Activated CD8-positive, alpha-beta T cell treated with anti-CD3 and anti-CD28 coated beads for 36 hours (primary cell): ENCODE measurements around the gene CSF1. TPM values are rescaled to one million over a fixed set of nuclear protein-coding genes. Genes with fewer than 3 reads are reported as not detected.

ENCODE experiments used
- ATAC-seq: fragments of 200-7000 bp; cut with Tn5 transposase; one replicate; pipeline ENCODE4 v1.10.0; 2021; ENCODE audit warnings: mild to moderate bottlenecking, moderate library complexity
- CTCF ChIA-PET: fragments of 350-600 bp; sonication (Branson Sonifier 250); formaldehyde crosslinking; loops from one replicate; lab custom pipeline; 2021; ENCODE audit warnings: antibody characterized with exemption; lab: Charles Lee
- POLR2A ChIA-PET: fragments of 350-600 bp; sonication (Branson Sonifier 250); formaldehyde crosslinking; loops from one replicate; lab custom pipeline; 2021; ENCODE audit warnings: antibody characterized with exemption; lab: Charles Lee
- DNase-seq: peaks from one replicate; pipeline ENCODE4 v3.0.0-alpha.2; 2020
- H3K27ac Mint-ChIP-seq: one replicate; pipeline ENCODE4 v1.8.0; 2021; ENCODE audit warnings: mild to moderate bottlenecking, mixed read lengths
- H3K27me3 Mint-ChIP-seq: one replicate; pipeline ENCODE4 v1.8.0; 2021; ENCODE audit warnings: mixed read lengths
- H3K36me3 Mint-ChIP-seq: one replicate; pipeline ENCODE4 v1.8.0; 2021; ENCODE audit warnings: low read depth, mixed read lengths
- H3K4me1 Mint-ChIP-seq: one replicate; pipeline ENCODE4 v1.8.0; 2021; ENCODE audit warnings: low read depth, mixed read lengths
- H3K4me3 Mint-ChIP-seq: one replicate; pipeline ENCODE4 v1.8.0; 2021; ENCODE audit warnings: mild to moderate bottlenecking, moderate library complexity, mixed read lengths
- H3K9me3 Mint-ChIP-seq: one replicate; pipeline ENCODE4 v1.8.0; 2021; ENCODE audit warnings: mixed read lengths
- intact Hi-C: fragments of 100-400 bp; cut with micrococcal nuclease; formaldehyde crosslinking; loops from one replicate; pipeline ENCODE4 v1.10.0; 2022
- total RNA-seq, 2 experiments: library from RNA; stranded (reverse); gene quantifications; one replicate each; pipeline ENCODE4 v1.2.3, GENCODE V29; 2021
- TF ChIP-seq, protein P1 (sequence below): fragments of 200-600 bp; IDR thresholded peaks from one replicate; pipeline ENCODE4 v1.8.0; 2022; ENCODE audit warnings: antibody characterized with exemption, mild to moderate bottlenecking

CSF1 gene
- total RNA-seq, 2 experiments from 2014 or later, result 28.3 to 33.3 TPM

DNA sequence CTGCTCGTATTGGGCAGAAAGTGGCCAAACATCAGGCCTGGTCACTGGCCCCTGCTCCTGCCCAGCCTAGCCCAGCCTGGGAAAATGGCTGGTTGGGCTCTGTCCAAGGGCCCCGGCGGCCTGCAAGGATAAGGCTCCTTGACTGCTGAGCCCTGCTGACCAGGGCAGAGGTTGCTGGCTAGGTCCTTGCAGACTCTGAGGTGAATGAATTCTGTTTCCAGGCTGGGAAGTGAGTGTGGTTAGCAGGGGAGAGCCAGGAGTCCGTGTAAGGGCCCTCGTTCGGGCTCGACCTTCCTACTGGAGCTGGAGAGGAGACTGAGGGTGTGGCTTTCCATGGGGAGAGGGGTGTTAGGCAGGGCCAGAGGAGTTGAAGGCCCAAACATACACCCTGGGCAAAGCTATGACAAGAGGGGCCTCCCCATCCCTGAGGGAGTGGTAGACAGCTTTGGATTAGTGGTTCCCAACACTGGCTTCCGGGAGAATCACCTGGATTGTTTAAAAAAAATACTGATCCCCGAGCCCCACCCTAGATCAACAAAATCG lies 20.6 kb downstream of the CSF1 start:
- DNase-seq (no peak), ATAC-seq (no peak)
- H3K36me3 Mint-ChIP-seq, result peaks cover 20% of the 10 kb centered on the region
- H3K4me1 Mint-ChIP-seq, result peaks cover 7% of the 10 kb centered on the region
- TF ChIP-seq, protein P1, sequence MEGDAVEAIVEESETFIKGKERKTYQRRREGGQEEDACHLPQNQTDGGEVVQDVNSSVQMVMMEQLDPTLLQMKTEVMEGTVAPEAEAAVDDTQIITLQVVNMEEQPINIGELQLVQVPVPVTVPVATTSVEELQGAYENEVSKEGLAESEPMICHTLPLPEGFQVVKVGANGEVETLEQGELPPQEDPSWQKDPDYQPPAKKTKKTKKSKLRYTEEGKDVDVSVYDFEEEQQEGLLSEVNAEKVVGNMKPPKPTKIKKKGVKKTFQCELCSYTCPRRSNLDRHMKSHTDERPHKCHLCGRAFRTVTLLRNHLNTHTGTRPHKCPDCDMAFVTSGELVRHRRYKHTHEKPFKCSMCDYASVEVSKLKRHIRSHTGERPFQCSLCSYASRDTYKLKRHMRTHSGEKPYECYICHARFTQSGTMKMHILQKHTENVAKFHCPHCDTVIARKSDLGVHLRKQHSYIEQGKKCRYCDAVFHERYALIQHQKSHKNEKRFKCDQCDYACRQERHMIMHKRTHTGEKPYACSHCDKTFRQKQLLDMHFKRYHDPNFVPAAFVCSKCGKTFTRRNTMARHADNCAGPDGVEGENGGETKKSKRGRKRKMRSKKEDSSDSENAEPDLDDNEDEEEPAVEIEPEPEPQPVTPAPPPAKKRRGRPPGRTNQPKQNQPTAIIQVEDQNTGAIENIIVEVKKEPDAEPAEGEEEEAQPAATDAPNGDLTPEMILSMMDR, result no peak
- H3K9me3 Mint-ChIP-seq, result peaks cover 6% of the 10 kb centered on the region
- no peak overlapping the region for H3K4me3 Mint-ChIP-seq
- ChIA-PET POLR2A (interaction anchor here (1.2 to 1.4 kb wide), 2 partner anchors 12 to 53 kb away, joined by 4 to 5 read pairs; partner anchors contain the start of gene AHCYL1), CTCF (interaction anchor here (2.9 kb wide), 1 partner anchor 11 kb away, joined by 7 read pairs; no protein-coding TSS in a partner anchor)
- no peak overlapping the region for H3K27ac Mint-ChIP-seq
- intact Hi-C loops, result no loop called here
- H3K27me3 Mint-ChIP-seq, result no peaks in the 10 kb centered on the region

DNA sequence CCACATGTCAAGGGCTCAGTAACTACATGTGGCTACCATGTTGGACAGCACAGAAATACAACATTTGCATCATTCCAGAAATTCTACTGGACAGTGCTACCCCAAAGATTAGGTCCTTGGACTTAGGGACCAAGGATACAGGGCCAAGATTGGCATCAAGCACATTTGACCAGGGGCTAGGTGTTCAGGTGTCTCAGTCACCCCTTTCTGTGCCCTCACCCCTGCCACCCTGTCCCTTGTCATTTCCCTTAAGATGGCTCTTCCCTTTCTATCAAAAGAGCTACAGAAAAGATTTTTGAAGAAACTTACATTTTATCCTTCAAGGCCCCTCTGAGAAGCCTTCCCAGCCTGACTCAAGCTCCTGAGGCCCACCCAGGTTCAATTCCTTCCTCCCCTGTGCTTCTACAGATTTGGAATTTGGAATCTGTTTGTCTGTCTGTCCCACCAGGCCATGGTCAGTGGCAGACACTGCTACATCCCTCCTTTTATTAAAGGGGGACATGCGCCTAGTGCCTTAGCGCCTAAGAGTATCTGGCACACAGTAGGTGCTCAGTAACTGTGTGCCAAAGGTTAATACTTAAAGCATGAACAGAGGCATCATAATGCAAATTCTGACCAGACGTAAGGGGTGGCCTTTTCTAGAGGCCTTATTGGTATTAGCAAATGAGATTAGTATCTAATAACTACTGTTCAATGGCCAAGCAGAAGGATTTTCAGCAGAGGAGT lies 21.4 kb downstream of the CSF1 start:
- H3K27ac Mint-ChIP-seq, result no peak overlapping the region
- ChIA-PET POLR2A (interaction anchor here (1.4 kb wide), 1 partner anchor 13 kb away, joined by 5 read pairs; no protein-coding TSS in a partner anchor), CTCF (interaction anchor here (2.9 kb wide), 1 partner anchor 12 kb away, joined by 7 read pairs; no protein-coding TSS in a partner anchor)
- no peak for DNase-seq
- peaks cover 7% of the 10 kb centered on the region for H3K4me1 Mint-ChIP-seq
- peaks cover 9% of the 10 kb centered on the region for H3K9me3 Mint-ChIP-seq
- H3K4me3 Mint-ChIP-seq, result no peak overlapping the region
- peaks cover 17% of the 10 kb centered on the region for H3K36me3 Mint-ChIP-seq
- ATAC-seq, result no peak
- no peaks in the 10 kb centered on the region for H3K27me3 Mint-ChIP-seq
- TF ChIP-seq, protein P1, result no peak
- intact Hi-C loops, result no loop called here

DNA sequence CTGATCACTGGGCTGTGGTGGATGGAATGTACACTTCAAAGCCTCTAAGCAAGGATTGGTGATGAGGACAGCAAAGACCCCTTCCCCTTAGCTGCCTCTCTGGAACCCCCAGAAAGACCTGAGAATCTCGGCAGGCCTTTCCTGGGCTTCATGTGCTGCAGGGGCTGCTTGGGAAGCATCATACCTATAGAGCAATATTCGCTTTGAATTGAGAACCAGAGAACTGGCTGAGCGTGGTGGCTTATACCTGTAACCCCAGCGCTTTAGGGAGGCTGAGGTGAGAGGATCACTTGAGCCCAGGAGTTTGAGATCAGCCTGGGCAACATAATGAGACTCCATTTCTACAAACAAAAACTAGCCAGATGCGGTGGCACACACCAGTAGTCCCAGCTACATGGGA lies 22.0 kb downstream of the CSF1 start:
- no peak for ATAC-seq
- H3K9me3 Mint-ChIP-seq, result peaks cover 12% of the 10 kb centered on the region
- H3K36me3 Mint-ChIP-seq, result peaks cover 16% of the 10 kb centered on the region
- no peaks in the 10 kb centered on the region for H3K27me3 Mint-ChIP-seq
- CTCF ChIA-PET, result no interaction called here
- peaks cover 7% of the 10 kb centered on the region for H3K4me1 Mint-ChIP-seq
- no peak for DNase-seq
- POLR2A ChIA-PET, result no interaction called here
- no peak overlapping the region for H3K4me3 Mint-ChIP-seq
- intact Hi-C loops, result no loop called here
- TF ChIP-seq, protein P1, result no peak
- no peak overlapping the region for H3K27ac Mint-ChIP-seq

DNA sequence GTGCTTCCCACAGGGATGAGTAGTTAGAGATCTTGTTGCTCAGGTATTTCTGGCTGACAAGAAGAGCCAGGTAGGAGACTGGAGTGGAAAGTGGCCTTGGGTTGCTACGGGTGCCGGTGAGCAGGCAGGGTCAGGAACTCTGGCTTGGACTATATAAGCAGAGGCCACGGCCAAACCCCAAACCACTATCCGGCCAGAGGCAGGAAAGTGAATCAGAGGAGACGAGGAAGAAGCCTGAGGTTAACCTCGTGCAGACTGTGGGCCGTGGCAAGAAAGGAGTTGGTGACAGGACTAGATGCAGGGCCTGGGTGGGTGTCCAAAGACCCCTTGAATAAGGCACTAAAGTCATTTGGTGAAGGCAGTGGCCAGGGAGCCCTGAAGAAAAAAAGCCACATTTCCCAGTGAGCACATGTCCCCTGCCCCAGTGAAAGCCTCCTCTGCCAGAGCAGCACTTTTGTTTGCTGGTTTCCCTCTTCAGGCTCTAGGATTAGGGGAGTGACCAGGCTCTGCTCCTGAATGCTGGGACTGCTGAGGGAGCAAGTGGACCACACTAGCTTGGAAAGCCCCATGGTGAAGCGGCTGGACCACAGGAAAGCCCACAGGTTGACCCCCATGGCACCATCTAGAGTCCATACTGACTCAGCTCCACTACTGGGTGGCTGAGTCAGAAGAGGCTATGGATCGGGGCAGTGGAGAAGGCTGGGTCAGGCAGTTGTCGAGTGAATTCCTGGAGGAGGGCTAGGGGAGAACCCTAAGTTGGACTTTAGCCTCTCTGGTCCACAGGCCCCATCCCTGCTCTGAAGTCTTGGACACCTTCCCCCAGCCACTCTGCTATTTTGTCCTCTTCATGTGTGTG lies 23.4 kb downstream of the CSF1 start:
- ChIA-PET CTCF (no interaction called here), POLR2A (no interaction called here)
- Mint-ChIP-seq H3K27me3 (no peaks in the 10 kb centered on the region), H3K4me1 (peaks cover 7% of the 10 kb centered on the region), H3K9me3 (peaks cover 15% of the 10 kb centered on the region), H3K36me3 (peaks cover 11% of the 10 kb centered on the region), H3K27ac (peak overlapping the region; percentile 61), H3K4me3 (no peak overlapping the region)
- intact Hi-C loops, result no loop called here
- peak; percentile 40 for ATAC-seq
- TF ChIP-seq, protein P1, result no peak
- DNase-seq, result peak; percentile 33
